Activated CD4-positive, CD25-positive, alpha-beta regulatory T cell treated with anti-CD3 and anti-CD28 coated beads, Interleukin-2, amount 50 U/mL, for 24 hours (primary cell): ENCODE results near the gene HMCN2.
A peak's percentile ranks its signal among the peaks of the same experiment; 100 is the strongest.

Source experiments
- ATAC-seq, 2 donors: fragments of 150-1000 bp; cut with Tn5 transposase; one replicate each; pipeline ENCODE4 v1.10.0; 2021; ENCODE audit warnings: mild to moderate bottlenecking in 1 of 2, moderate library complexity in 1 of 2

The HMCN2 gene

GRCh38 chr9:130351343-130351742, 85.8 kb downstream of the HMCN2 start:
- no peak for ATAC-seq

- no peak for ATAC-seq
Measured at GRCh38 chr9:130352081-130352480, 86.5 kb downstream of the HMCN2 start.

DNA sequence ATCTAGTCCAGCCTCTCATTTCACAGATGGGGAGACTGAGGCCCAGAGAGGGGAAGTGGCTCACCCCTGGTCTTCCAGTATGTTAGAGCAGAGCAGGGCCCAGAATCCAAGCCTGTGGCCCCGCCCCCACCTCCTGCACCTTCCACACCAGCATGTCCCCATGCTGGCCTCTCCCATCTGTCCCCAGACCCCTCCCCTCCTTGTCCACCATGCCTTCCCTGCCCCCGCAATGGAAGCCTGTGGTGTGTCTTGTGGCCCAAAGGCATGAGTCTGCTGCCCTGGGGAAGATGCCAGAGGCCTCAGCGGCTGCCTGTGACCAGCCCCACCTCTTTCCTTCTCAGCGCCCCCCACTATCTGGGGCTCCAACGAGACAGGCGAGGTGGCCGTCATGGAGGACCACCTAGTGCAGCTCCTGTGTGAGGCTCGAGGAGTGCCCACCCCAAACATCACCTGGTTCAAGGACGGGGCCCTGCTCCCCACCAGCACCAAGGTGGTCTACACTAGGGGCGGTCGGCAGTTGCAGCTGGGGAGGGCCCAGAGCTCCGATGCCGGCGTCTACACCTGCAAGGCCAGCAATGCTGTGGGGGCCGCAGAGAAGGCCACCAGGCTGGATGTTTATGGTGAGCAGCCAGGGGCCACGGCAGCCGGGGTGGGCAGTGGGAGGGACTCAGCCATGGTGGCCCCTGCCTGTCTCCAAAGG, 87.2 kb downstream of the HMCN2 start:
- ATAC-seq: no peak

GRCh38 chr9:130354378-130354777, 88.8 kb downstream of the HMCN2 start:
- ATAC-seq: no peak

DNA sequence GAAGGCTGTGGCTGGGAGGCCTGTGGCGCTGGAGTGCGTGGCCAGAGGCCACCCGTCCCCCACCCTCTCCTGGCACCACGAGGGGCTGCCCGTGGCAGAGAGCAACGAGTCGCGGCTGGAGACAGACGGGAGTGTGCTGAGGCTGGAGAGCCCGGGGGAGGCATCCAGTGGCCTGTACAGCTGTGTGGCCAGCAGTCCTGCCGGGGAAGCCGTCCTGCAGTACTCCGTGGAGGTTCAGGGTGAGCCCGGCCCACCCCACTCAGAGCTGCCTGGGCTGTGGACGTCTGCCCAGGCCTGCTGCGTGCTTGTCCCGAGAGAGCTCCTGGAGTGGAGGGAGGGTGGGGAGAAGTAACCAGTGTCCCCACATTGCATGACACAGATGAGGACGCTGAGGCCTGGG, 89.2 kb downstream of the HMCN2 start:
- ATAC-seq: no peak

- no peak for ATAC-seq
Measured at GRCh38 chr9:130356033-130356432, 90.5 kb downstream of the HMCN2 start.

GRCh38 chr9:130356877-130357584, 91.5 kb downstream of the HMCN2 start:
- ATAC-seq: no peak

- no peak for ATAC-seq
Measured at GRCh38 chr9:130358928-130359327, 93.4 kb downstream of the HMCN2 start.

GRCh38 chr9:130359819-130360218, 94.3 kb downstream of the HMCN2 start:
- no peak for ATAC-seq

DNA sequence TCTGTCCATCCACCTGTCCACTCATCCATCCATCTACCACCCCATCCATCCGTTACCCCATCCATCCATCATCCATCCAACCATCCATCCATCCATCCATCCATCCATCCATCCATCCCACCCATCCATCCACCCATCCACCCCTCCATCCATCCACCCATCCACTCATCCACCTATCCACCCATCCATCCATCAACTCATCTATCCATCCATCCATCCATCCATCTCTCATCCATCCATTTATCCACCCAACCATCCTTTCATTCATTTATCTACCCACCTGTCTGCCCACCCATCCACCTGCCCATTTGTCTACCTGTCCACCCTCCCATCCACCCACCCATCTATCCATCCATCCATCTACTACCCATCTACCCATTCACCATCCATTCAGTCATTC, 95.1 kb downstream of the HMCN2 start:
- ATAC-seq: no peak

DNA sequence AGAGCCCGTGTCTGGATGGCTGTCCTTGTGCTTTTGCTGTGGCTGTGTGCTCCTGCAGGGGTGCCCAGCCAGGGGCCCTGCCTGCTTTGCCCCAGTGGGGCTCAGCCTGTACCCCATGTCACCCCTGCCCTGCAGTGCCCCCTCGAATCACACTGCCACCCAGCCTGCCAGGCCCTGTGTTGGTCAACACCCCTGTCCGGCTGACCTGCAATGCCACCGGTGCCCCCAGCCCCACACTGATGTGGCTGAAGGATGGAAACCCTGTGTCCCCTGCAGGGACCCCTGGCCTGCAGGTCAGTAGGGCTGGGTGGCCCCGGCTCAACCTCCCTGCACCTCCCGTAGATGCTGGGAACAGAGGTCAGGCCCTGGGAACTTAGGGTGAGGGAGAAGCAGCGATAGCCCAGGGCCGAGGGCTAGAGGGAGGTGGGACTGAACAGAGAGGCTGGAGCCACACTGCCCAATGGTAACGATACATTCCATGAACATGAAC, 96.4 kb downstream of the HMCN2 start:
- no peak for ATAC-seq

DNA sequence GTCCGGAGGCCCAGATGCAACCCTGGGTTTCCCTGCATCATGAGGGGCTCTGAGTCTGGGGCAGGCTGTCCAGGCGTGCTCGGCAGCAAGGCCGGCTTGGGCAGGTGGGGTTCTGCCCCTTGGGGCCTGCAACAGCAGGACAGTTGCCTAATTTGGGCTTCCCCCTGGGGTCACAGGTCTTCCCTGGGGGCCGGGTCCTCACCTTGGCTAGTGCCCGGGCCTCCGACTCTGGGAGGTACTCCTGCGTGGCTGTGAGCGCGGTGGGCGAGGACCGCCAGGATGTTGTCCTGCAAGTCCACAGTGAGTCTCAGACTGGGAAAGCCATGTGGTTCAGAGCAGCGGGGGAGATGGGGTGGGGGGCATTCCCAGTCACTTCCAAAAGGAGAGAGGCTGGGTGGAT, 97.1 kb downstream of the HMCN2 start:
- no peak for ATAC-seq

- no peak for ATAC-seq
Measured at GRCh38 chr9:130363755-130364404, 98.3 kb downstream of the HMCN2 start.

GRCh38 chr9:130364619-130365322, 99.2 kb downstream of the HMCN2 start:
- no peak for ATAC-seq

GRCh38 chr9:130365323-130365721, 99.8 kb downstream of the HMCN2 start:
- no peak for ATAC-seq

DNA sequence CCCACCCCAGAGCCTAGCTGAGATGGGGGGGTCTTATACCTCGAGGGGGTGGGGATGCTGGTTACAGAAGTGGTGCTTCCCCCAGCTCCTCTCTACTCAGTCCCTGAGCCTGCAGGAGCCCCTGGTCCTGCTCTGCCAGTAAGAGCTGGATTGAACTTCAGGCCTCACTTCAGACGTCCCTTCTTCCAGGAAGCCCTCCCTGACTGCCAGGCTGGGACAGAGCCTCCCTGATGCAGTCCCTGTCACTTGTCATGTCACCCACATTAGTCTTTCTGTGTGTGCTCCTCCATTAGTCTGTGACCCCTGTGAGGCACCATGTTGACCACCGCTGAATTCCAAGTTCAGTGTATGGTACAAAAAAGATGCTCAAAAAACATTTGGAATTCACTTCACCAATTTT, 100.5 kb downstream of the HMCN2 start:
- ATAC-seq: no peak

GRCh38 chr9:130366888-130367550, 101.5 kb downstream of the HMCN2 start:
- ATAC-seq: no peak

DNA sequence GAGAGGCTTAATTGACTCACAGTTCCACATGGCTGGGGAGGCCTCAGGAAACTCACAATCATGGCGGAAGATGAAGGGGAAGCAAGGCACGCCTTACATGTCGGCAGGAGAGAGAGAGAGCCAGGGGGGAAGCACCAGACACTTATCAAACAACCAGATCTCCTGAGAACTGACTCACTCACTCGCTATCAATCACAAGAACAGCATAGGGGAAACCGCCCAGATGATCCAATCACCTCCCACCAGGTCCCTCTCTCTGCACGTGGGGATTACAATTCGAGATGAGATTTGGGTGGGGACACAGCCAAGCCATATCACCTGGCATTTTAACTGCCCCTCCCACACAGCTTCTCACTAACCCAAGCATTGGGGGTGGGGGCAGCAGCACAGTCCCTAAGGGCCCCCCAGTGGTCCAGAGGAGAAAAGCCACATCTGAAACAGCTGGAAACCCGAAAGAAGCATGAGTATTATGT, 103.1 kb downstream of the HMCN2 start:
- ATAC-seq: peak; percentile 85 to 94

GRCh38 chr9:130370226-130370625, 104.7 kb downstream of the HMCN2 start:
- no peak for ATAC-seq

- ATAC-seq: no peak
Measured at GRCh38 chr9:130371196-130371966, 105.8 kb downstream of the HMCN2 start.

DNA sequence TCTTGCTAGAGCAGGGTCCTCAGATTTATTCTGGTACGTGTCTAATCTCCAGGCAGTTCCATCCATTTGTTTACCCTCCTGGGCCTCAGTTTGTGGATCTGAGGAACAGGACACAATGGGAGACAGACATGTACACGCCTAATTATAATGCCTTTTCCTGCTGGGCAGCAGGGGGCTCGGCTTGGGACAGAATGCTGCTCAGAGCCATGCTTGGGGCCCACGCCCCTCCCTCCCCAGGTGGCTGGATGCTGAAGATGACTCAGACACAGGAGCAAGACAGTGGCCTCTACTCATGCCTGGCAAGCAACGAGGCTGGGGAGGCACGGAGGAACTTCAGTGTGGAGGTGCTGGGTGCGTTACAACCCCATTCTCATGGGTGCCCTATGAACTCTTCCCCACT, 106.5 kb downstream of the HMCN2 start:
- no peak for ATAC-seq
